ENCODE results near the gene ARID5A. TPM values are rescaled to one million over a fixed set of nuclear protein-coding genes. Genes with fewer than 3 reads are reported as not detected.

Gene ARID5A
- total and polyA plus RNA-seq, 2 of the 13 experiments (the other 11 are each of a cell fraction or from before 2014, with no cell fraction given): 6.0 to 9.5 TPM

DNA sequence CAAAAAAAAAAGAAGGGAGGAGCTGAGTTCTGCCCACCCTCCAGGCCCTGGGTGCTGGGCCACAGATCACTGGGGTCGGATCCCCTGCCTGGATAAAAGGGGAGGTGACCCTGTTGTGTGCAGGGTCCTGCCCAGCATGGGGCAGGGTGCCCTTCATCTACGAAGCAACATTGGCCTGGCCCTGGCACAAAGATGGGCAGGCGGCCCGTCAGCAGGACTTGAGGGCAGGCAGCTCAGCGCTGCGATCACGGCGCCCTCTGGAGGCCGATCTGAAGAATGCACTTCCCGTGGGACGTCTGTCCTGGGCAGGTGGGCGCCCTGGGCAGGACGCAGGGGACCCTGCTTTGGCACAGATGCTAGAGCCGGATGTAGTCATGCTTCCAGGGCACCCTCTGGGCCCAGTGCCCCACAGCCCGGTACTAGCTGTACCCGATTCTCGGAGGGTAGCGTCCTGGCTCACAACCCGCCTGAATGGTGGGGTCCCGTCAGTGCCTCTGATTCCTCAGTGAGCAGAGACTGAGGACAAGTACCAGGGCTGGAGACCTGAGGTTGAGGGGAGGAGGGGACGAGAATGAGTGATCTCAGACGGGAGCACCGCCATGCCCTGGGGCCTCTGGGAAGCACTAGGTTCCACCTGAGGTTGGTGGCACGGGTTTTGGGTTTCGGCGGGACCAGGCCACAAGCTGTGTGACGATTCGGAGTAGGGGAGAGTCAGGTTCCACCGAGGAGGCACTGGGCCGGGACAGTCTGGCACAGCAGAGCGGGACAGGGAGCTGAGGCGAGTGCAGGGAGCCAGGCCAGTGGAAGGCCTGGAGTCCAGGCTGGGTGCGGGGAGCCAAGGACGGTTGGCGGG lies 18.0 kb downstream of the ARID5A start (continued):
- TF ChIP-seq, protein P1, sequence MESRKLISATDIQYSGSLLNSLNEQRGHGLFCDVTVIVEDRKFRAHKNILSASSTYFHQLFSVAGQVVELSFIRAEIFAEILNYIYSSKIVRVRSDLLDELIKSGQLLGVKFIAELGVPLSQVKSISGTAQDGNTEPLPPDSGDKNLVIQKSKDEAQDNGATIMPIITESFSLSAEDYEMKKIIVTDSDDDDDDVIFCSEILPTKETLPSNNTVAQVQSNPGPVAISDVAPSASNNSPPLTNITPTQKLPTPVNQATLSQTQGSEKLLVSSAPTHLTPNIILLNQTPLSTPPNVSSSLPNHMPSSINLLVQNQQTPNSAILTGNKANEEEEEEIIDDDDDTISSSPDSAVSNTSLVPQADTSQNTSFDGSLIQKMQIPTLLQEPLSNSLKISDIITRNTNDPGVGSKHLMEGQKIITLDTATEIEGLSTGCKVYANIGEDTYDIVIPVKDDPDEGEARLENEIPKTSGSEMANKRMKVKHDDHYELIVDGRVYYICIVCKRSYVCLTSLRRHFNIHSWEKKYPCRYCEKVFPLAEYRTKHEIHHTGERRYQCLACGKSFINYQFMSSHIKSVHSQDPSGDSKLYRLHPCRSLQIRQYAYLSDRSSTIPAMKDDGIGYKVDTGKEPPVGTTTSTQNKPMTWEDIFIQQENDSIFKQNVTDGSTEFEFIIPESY (CRISPR knock-in tag; IDR thresholded peaks at IDR 0.05): peak; percentile 19
- no peak for TF ChIP-seq STAT5B (CRISPR knock-in tag; IDR thresholded peaks at IDR 0.05)
- TF ChIP-seq EED (CRISPR knock-in tag; IDR thresholded peaks at IDR 0.05): peak; percentile 55; the same call in 1 of the 2 replicates
- TF ChIP-seq ZNF362 (CRISPR knock-in tag; IDR thresholded peaks at IDR 0.05; ENCODE audit: borderline replicate concordance): peak; percentile 92
- TF ChIP-seq ERF (CRISPR knock-in tag; IDR thresholded peaks at IDR 0.05): peak; percentile 45; the same call in 1 of the 2 replicates
- peak; percentile 93; the same call in 1 of the 2 replicates for TF ChIP-seq CC2D1A (CRISPR knock-in tag; IDR thresholded peaks at IDR 0.05)
- 0 out of 2 replicates have a peak, but pooled peaks have one; percentile 69 for TF ChIP-seq CHCHD3 (CRISPR knock-in tag; IDR thresholded peaks at IDR 0.05)
- peak; percentile 86; the same call in 1 of the 2 replicates for TF ChIP-seq SMAD1 (CRISPR knock-in tag; IDR thresholded peaks at IDR 0.05; ENCODE audit: borderline replicate concordance, low read depth)
- TF ChIP-seq SRSF1 (optimal IDR thresholded peaks at IDR 0.05; ENCODE audit: low read depth, low read length): no peak
- TF ChIP-seq, protein P2, sequence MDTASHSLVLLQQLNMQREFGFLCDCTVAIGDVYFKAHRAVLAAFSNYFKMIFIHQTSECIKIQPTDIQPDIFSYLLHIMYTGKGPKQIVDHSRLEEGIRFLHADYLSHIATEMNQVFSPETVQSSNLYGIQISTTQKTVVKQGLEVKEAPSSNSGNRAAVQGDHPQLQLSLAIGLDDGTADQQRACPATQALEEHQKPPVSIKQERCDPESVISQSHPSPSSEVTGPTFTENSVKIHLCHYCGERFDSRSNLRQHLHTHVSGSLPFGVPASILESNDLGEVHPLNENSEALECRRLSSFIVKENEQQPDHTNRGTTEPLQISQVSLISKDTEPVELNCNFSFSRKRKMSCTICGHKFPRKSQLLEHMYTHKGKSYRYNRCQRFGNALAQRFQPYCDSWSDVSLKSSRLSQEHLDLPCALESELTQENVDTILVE (CRISPR knock-in tag; IDR thresholded peaks at IDR 0.05): 0 out of 2 replicates have a peak, but pooled peaks have one; percentile 27
- TF ChIP-seq ZNF589 (CRISPR knock-in tag; conservative IDR thresholded peaks at IDR 0.05): no peak
- TF ChIP-seq YY1 (IDR thresholded peaks at IDR 0.05; ENCODE audit: insufficient read depth, insufficient replicate concordance, low read depth, low read length): peak; percentile 46
- TF ChIP-seq SOX6 (IDR thresholded peaks at IDR 0.05): no peak
- peak; percentile 55; the same call in 1 of the 2 replicates for TF ChIP-seq SOX6 (CRISPR knock-in tag; IDR thresholded peaks at IDR 0.05)
- TF ChIP-seq, protein P3, sequence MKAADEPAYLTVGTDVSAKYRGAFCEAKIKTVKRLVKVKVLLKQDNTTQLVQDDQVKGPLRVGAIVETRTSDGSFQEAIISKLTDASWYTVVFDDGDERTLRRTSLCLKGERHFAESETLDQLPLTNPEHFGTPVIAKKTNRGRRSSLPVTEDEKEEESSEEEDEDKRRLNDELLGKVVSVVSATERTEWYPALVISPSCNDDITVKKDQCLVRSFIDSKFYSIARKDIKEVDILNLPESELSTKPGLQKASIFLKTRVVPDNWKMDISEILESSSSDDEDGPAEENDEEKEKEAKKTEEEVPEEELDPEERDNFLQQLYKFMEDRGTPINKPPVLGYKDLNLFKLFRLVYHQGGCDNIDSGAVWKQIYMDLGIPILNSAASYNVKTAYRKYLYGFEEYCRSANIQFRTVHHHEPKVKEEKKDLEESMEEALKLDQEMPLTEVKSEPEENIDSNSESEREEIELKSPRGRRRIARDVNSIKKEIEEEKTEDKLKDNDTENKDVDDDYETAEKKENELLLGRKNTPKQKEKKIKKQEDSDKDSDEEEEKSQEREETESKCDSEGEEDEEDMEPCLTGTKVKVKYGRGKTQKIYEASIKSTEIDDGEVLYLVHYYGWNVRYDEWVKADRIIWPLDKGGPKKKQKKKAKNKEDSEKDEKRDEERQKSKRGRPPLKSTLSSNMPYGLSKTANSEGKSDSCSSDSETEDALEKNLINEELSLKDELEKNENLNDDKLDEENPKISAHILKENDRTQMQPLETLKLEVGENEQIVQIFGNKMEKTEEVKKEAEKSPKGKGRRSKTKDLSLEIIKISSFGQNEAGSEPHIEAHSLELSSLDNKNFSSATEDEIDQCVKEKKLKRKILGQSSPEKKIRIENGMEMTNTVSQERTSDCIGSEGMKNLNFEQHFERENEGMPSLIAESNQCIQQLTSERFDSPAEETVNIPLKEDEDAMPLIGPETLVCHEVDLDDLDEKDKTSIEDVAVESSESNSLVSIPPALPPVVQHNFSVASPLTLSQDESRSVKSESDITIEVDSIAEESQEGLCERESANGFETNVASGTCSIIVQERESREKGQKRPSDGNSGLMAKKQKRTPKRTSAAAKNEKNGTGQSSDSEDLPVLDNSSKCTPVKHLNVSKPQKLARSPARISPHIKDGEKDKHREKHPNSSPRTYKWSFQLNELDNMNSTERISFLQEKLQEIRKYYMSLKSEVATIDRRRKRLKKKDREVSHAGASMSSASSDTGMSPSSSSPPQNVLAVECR (CRISPR knock-in tag; IDR thresholded peaks at IDR 0.05; ENCODE audit: borderline replicate concordance): peak; percentile 33; the same call in 1 of the 2 replicates
- no peak for TF ChIP-seq ZNF160 (CRISPR knock-in tag; IDR thresholded peaks at IDR 0.05)
